AG04450 (cell line): ENCODE measurements around the gene LRRIQ3. TPM values are rescaled to one million over a fixed set of nuclear protein-coding genes. Genes with fewer than 3 reads are reported as not detected.
"Not testable (repeated sequence)": the region's sequence is repeated elsewhere in the genome, so short reads cannot be mapped to it uniquely, and the experiment has no call there.

Experiments
- CTCF ChIA-PET: fragments of 300-600, 350-600 bp; formaldehyde crosslinking; extraction: SDS; loops from one replicate; lab custom pipeline; 2022; ENCODE audit warnings: antibody characterized with exemption, inconsistent platforms; lab: Charles Lee
- POLR2A ChIA-PET: fragments of 350-600 bp; formaldehyde crosslinking; extraction: SDS; loops from one replicate; lab custom pipeline; 2021; ENCODE audit warnings: antibody characterized with exemption, inconsistent platforms; lab: Yijun Ruan, JAX
- DNase-seq: peaks from one replicate; pipeline ENCODE4 v3.0.0-alpha.2; 2011; ENCODE audit warnings: low read depth, low spot score
- H3K27ac ChIP-seq: one replicate; pipeline ENCODE4 v1.5.1; 2012; ENCODE audit warnings: low read depth, low read length, control low read depth
- H3K27me3 ChIP-seq: one replicate; pipeline ENCODE4 v1.6.0; 2012; ENCODE audit warnings: low read length; ENCODE audit not compliant: control insufficient read depth, insufficient read depth
- H3K4me3 ChIP-seq: 2 replicates; pipeline ENCODE4 v1.5.1; 2011; ENCODE audit warnings: mild to moderate bottlenecking, low read depth, low read length, control low read depth
- H3K9me3 ChIP-seq: 2 replicates; pipeline ENCODE4 v1.5.1; 2012; ENCODE audit warnings: low read length; ENCODE audit not compliant: control insufficient read depth, insufficient read depth
- polyA plus RNA-seq: library from polyadenylated mRNA; depleted of rRNA; stranded (reverse); fragments of >200 nt; gene quantifications from 2 replicates; pipeline ENCODE4 v1.2.3, GENCODE V29; 2011
- TF ChIP-seq, protein P1 (sequence below): IDR thresholded peaks from 2 replicates; pipeline ENCODE4 v1.5.1; 2011; ENCODE audit warnings: low read depth, low read length, control low read depth, inconsistent platforms

The LRRIQ3 gene
- polyA plus RNA-seq, 1 experiment: 1.5 TPM

DNA sequence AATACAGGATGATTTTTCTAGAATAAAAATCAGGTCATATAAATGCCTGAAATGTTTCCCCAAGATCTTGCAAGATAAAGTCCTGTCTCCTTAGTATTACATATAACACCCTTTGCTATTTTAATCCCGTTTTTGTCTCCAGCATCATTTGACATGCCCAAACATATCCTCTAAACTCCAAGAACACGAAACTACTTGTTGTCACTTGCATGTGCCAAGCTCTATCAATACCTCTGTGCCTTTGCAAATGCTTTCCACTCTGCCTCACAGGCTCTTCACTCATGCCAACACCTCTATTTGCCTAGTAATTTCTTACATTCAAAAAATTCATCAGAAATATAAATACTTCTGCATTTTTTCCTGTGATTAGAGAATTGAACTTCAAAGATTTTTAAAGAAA is 37.9 kb downstream of the LRRIQ3 start:
- Histone ChIP-seq H3K9me3 (no peaks in the 10 kb centered on the region), H3K27ac (no peak overlapping the region), H3K27me3 (no peaks in the 10 kb centered on the region), H3K4me3 (no peak overlapping the region)
- CTCF ChIA-PET: no interaction called here
- POLR2A ChIA-PET: no interaction called here
- no peak for DNase-seq
- TF ChIP-seq, protein P1, sequence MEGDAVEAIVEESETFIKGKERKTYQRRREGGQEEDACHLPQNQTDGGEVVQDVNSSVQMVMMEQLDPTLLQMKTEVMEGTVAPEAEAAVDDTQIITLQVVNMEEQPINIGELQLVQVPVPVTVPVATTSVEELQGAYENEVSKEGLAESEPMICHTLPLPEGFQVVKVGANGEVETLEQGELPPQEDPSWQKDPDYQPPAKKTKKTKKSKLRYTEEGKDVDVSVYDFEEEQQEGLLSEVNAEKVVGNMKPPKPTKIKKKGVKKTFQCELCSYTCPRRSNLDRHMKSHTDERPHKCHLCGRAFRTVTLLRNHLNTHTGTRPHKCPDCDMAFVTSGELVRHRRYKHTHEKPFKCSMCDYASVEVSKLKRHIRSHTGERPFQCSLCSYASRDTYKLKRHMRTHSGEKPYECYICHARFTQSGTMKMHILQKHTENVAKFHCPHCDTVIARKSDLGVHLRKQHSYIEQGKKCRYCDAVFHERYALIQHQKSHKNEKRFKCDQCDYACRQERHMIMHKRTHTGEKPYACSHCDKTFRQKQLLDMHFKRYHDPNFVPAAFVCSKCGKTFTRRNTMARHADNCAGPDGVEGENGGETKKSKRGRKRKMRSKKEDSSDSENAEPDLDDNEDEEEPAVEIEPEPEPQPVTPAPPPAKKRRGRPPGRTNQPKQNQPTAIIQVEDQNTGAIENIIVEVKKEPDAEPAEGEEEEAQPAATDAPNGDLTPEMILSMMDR: no peak

DNA sequence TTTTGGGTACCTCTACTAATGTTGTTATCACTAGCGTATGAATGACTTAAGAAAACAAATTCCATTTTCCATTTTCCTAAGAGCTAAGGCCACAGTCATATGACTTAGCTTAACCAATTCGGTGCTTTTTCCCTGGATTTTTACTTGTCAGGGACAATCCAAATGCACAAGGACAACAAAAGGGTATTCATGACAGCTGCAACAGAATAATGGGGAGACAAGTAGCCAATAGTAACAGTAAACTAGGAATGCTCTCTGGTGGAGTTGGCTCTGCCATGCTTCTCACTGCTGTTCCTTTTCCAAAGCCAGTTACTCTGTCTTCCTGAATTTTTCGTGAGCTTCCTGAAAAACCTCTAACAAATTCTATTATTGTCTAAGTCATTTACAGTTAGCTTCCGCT is 52.9 kb downstream of the LRRIQ3 start:
- ChIA-PET POLR2A (no interaction called here), CTCF (no interaction called here)
- Histone ChIP-seq H3K9me3 (no peaks in the 10 kb centered on the region), H3K4me3 (no peak overlapping the region), H3K27ac (no peak overlapping the region), H3K27me3 (no peaks in the 10 kb centered on the region)
- DNase-seq: no peak
- TF ChIP-seq, protein P1: no peak

DNA sequence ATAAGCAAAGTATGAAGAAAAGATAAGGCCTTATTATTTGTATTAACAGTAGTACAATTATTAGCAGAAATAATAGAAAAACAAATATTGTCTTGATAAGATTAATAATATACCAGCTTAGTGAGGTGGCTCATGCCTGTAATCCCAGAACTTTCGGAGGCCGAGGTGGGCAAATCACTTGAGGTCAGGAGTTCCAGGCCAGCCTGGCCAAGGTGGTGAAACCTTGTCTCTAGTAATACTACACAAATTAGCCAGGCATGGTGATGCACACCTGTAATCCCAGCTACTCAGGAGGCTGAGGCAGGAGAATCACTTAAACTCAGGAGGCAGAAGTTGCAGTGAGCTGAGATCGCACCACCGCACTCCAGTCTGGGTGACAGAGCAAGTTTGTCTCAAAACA is 80.6 kb downstream of the LRRIQ3 start:
- POLR2A ChIA-PET, H3K27me3 ChIP-seq, CTCF ChIA-PET, DNase-seq, H3K27ac ChIP-seq, H3K4me3 ChIP-seq, H3K9me3 ChIP-seq: not testable (repeated sequence)

DNA sequence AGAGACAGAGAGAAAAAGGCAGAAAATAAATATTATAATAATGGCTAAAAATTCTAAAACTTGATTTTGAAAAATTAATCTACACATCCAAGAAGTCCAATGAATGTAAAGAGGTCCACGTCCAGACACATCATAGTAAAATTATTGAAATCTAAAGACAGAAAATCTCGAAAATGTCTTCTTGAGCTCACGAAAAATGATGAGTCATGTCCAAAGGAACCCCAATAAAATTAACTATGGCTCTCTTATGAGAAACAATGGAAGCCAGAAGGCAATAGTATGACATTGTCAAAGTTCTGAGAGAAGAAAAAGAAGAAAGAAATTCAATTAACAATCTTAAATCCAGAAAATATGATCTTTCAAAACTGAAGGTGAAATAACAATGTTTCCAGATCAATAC is 84.6 kb downstream of the LRRIQ3 start:
- TF ChIP-seq, protein P1: no peak
- POLR2A ChIA-PET: no interaction called here
- CTCF ChIA-PET: interaction anchor here (1.3 kb wide), 1 partner anchor 576 kb away, joined by 7 read pairs; no protein-coding TSS in a partner anchor

DNA sequence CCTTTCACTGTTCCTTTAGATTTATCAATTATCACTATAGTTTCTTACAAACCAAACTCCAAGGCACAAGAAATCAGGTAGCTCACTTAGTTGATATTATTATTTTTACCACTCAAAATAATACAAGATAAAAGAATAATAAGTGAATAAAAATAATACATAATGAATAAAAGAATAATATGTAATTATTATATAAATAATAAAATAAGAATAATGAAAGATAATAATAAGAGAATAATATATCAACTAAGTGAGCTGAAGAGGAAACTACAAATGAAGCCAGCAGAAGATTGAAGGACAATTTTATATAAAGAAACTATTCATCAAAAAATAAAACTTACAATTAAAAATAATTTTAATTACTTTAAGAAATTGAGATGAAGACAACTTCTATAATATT is 90.6 kb downstream of the LRRIQ3 start:
- Histone ChIP-seq H3K27me3 (no peaks in the 10 kb centered on the region), H3K27ac (no peak overlapping the region), H3K9me3 (no peaks in the 10 kb centered on the region), H3K4me3 (no peak overlapping the region)
- DNase-seq: no peak
- TF ChIP-seq, protein P1: no peak
- ChIA-PET CTCF (no interaction called here), POLR2A (no interaction called here)

More for the DNA sequence above, 84.6 kb downstream of the LRRIQ3 start:
- no peaks in the 10 kb centered on the region for H3K9me3 ChIP-seq
- DNase-seq: no peak
- no peaks in the 10 kb centered on the region for H3K27me3 ChIP-seq
- no peak overlapping the region for H3K27ac ChIP-seq
- H3K4me3 ChIP-seq: no peak overlapping the region

DNA sequence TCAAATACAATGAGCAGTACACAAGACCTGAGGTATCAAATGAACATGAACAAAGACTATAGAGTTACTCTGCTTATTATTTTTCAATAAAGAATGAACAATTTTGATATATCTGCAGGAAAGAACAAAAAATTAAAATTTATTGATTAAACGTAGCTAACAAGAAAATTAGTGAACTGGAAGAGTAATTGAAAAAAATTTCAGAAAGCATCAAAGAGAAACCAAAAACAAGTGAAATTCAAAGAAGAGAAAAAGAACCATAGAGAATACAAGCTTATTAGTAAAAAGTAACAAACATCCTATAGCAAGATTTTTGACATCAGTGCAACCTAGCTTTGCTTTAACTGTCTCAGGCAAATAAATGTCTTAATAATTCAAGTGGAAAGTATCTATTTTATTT is 106.6 kb downstream of the LRRIQ3 start:
- no peak for DNase-seq
- no peaks in the 10 kb centered on the region for H3K9me3 ChIP-seq
- no peaks in the 10 kb centered on the region for H3K27me3 ChIP-seq
- H3K27ac ChIP-seq: no peak overlapping the region
- H3K4me3 ChIP-seq: no peak overlapping the region
- ChIA-PET CTCF (no interaction called here), POLR2A (no interaction called here)
- TF ChIP-seq, protein P1: no peak
